GM21367 (cell line): Measurements from ENCODE around the gene CBX2.

Experiments used
- ATAC-seq: cut with Tn5 transposase; IDR thresholded peaks from one replicate; pipeline ENCODE4 v1.9.1; 2021; ENCODE audit not compliant: unreplicated experiment

CBX2 gene

DNA sequence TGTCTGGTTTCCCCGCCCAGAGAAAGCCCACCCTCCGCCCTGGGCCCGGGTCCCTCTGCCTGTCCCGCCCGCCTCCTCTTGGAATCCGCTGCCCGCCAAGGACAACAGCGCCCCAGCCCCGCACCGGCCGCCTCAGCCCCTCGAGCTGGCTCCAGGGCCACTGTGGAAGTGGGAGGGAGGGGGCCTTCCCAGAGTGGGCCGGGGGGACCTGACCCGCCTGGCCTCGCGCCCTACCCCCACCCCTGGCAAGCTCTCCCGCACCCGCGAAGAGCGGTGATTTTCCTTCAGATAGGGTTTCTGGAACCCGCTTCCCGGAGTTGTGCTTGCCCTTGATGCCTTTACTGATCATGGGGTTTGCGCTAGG lies 21.2 kb downstream of the CBX2 start:
- no peak for ATAC-seq

DNA sequence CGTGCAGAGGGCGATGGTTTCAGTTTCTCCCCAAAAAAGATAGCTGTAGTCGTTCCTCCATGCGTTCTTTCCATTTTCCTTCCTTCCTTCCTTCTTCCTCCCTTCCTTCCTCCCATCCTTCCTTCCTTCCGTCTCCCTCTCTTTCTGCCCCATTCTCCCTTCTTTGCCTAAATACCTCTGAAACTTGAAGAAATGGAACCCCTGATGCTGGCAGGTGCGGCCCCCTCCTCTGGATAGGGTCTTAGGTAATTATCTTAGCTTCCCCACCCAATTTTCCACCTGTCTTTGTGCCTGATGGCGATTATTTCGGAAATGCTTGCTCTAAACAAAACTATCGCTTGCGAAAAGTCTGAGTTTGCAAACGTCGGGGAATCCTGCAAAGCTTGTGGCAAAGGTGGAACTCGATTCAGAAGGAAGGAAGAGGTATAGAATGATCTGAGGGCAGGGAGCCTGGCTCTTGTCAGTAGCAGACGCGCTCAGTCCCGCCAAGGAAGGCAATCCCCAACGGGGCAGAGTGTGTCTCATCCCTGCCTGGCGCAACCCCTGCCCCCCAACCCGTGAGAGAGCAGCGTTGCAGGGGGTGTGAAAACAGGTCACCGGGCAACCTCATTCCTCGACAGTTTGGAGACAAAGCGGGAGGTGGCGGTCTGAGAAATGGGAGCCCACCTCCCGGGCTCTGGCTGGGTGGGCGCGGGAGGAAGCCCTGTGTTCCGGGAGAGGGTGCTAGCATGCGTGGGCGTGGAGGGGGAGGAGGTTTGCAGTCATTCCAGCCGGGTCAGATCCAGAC lies 21.8 kb downstream of the CBX2 start:
- no peak for ATAC-seq

DNA sequence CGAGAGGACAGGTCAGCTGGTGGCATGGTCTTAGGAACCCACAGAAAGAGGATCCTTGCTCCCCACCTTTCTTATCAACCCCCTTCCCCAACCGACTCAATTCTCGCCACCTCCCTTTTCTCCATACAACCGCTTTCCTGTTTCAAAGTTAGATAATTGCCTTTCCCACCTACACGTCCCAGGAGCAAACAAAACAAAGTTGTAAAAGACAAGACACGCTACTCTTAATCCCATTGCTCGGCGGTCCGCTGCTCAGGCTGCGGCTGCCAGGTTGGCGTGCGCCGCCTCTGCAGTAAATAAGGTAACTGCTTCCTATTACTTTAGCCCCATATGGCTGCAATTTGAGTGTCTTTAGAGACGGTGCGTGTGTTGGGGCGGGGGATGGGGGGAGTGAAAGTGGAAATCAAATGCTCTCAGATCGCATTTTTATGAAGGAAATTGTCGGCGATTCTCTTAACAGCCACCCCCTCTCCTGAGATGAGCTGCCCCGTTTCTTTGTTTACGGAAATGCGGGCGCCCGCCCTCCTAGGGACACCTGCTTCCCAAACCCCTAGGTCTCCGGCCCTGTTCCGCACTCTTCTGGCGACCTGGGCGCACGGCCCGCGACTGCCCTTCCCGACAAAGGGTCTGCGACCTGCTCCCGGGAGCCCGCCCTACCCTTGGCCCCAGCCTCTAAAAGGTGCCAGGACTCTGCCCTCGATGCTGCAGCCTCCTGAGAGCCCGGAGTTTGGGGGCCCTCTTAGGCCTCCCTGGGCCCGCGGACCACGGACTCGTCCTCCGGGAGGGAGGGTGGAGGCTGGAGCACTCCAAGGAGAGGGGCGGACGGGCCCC lies 22.6 kb downstream of the CBX2 start:
- no peak for ATAC-seq

DNA sequence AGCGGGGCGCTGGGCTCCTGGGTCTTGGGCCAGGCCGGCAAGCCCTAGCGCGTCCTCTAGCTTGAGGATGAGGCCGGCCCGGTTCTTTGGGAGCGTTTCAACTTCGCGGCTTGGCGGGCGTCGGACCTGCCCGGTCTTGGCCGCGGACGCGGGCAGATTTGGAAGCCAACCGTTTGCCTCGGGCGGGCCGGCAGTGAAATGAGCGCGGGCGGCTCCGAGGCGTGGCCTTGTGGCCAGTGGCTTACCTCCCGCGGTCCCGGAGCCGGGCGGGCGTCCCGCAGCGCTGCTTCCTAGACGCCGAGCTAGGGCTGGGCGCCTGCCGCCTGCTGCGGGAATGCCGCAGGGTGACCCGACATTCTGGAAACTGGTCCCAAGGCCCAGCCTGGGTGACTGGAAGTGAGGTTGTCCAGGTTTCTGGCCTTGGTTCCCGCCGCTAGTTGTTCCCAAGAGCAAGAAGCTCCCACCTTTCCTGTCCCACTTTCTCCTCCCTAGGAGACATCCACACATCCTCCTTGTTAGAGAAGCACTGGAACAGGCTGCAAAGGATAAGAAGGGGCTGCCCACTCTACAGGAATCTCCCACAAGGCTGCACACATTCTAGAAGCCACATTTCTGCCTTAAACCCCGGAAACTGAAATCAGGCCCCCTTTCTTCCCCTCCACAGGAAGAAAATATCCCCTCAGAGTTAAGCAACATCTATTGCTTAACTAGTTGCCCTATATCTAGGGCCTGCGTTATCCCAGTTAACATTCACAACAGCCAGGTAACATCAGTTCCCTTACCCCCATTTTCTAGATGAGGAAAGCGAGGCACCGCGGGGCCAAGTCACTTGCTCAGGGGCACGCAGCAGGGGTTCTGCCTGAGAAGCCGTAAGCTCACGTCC lies 23.4 kb downstream of the CBX2 start:
- no peak for ATAC-seq

DNA sequence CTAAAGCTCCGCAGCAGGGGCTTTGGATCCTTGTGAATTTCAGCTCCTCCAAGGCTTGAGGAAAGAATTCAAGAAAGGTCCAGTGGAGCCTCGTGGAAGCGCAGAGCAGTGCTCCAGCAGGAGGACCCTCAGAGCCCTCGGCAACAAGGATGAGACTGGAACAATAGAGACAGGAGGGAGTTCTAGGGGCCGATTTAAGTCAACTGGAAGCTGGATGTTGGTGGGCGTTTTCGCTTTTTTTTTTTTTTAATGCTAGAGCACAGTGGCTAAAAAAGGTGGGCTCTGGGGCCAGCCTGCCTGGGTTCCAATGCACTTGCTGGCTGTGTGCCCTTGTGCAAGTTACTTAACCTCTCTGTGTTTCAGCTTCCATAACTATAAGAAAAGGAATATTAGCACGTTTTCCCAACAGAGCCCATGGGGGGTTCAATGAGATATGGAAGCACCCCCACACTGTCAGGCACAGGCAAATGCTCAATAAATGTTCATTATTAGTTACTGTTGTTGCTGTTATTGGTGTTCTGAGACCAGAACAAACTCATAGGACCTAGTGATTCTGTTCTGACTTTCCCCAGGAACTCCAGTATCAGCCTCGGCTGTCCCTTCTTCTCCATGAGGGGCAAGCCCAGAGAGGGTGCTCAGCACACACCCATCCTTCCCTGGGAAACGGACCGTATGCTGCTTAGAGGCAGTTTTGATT lies 24.2 kb downstream of the CBX2 start:
- no peak for ATAC-seq

DNA sequence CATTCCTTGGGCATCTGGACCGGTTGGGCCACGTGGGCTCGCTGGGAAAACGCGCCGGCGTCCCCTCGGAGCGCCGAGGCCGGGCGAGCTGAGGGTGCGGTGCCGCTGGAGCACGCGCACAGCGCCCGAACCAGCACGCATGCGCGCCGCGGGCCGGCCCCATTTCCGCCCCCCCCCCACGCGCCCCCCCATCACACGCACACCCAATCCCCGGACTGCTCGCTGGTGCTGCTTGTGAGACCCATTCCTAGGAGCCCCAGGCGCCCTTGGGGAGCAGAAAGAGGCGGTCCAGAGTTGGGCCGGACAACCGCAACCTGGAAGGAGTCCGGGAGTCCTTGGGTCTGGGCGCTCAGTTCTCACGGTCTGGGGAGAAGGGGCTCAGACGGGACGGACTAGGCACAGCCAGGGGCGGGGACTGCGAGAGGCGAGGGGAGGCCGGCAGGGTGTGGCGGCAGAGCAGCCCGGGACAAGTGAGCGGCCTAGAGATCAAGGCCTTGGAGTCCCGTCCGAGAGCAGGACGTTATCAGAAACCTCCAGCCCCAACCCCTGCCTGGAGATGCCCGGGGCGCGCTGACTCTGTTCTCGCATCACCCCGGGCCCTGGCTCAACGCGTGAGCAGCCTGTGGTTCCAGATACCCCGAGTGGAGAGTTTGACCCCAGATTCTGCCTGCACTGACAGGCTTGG lies 24.9 kb downstream of the CBX2 start:
- ATAC-seq = no peak

DNA sequence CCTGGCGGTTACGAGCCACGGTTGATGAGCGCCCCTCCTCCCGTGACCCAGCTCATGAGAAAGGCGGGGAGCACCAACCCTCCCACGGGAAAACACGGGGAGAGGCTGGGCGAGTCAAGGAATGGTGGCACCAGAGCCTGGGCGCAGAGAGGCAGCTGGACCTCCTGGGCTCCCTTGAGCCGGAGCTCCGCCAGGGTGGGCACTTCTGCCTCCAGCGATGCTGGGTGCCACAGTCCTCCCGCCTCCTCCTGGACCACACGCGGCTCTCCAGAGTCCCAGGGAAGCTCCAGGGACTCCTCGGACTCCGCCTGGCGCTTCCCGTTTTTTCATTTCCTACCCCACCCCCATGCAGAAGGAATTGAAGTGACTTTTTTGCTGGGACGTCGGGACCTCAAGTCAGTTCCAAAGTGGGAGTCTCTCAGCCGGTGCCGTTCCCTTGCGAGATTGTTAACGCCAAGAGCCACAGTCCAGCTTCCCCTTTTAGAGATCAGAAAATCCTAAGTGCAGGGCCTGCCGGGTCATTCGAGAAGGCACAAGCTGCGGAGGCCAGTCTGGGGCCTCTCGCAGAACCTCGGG lies 25.6 kb downstream of the CBX2 start:
- ATAC-seq = no peak

DNA sequence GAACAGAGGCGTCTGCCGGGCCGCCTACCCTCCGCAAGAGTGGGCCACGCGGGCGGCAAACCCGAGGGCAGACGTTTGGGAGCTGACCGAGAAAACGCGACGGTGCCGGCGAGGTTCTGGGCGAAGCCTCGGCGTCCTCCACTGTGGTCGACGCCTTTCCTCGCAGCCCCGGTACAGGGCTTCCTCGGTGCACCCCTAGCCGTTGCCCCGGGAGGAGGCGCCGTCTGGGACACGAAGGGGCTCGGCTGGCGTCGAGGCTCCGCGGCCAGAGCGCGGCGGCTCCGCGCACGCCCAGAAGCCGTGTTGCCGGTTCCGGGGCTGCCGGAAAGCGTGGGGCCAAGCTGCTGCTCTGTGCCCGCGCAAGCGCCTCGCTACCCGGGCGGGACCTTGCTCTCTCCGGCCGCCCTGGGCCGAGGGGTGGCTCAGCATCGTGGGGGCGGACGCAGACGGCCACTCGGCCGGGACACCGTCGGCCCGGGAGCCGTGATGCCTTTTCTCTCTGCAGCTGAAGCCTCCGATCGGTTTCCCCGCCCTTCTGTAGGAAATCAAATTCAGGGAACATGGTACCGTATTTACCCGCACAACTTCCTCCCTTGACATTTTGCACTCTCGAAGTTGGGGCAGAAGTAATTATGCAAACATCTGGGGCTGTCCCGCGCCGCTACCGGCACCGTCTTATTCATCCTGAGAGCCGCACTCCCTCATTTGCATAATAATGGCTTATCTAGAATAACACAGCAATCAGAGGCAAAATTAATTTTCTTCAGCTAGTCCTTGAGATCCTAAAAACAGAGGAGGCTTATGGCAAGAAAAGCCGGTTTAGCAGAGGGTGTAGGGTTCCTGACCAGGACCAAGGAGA lies 26.3 kb downstream of the CBX2 start:
- no peak for ATAC-seq

DNA sequence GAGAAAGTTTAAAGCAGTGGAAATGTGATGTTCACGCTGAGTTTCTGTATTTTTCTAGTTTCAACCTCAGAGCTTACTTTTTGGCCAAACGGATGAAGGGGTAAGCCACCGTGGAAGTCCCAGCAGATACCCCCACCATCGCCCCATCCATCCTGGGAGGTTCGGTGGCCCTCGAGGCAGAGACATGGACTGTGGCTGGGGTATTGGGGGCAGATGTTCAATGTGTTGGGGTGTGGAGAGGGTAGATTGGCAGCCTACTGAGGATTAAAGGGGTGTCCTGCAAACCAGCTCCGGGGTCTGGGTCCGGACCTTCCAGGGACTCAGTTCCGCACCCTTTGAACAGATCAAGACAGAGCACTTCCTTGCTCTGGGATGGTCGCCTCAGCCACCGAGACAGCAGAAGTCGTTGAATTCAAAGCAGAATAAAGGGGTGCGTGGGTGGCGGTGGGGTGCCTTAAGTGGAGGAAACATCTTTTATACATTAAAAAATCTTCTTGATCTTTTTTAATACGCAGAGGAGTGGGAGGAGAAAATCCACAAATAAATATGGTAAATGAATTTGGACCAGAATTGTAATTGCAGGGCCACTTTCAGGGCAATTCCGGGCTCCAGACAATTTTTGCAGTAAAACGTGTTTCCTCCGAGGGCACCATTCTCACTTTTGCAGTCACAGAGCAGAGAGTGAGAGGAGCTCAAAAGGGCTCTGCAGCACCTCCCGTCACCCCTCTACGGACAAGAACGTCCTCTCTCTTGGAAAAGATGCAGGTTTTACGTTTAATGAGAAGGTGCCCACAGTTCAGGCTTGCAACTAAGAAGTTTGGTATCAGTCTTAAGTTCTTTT lies 27.1 kb downstream of the CBX2 start:
- ATAC-seq = no peak

DNA sequence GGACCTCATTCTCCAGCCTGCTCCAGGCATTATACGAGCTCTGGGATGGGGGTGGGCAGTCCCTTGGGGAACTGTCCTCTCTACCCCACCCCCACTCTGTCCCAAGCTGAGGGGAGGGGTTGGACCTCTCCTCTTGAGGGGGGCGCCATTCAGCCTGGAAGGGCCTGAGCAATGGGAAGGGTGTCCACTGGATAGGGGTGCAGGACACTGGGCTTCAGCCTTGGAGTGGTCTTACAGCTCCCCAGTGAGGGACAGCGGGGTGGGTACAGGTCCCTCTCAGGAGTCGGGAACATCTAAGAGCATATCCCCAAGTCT lies 28.5 kb downstream of the CBX2 start:
- no peak for ATAC-seq

DNA sequence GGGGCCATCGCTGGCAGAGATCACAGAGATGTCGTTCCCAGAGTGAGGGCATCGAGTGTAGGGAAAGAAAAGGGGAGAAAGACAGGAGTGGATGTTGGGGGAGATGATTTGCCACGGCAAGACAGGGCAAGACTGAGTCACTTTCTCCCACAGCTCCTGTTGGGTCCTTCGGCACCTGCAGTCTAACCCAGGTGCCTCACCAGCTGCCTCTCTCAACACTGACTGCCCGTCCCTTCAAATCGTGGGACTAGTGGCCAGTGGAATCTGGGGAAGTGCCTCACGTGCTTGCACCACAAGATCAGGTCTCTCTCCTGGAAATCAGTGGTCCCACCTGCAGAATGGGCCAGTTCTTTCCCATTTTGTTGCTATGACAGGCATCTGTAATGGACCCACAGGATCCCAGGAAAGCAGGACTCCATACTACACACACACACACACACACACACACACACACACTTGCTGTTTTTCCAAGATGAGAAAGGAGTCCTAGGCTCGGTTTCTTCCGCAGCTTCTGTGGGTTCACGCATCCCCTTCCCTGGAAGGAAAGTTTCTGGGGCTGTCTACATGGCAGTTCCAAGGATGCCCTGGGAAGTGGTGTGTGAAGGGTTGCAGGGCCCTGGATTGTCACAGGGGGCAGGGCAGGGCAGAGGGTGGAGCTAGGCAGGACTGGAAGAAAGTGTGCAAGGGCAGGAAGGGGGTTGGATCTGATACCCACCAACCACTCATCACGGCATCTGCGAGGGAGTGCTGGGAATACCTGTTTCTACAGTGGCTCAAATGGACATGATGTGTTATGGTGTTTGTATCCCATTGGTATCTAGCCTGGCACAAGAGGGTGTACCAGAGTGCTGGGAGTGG lies 29.1 kb downstream of the CBX2 start:
- no peak for ATAC-seq

DNA sequence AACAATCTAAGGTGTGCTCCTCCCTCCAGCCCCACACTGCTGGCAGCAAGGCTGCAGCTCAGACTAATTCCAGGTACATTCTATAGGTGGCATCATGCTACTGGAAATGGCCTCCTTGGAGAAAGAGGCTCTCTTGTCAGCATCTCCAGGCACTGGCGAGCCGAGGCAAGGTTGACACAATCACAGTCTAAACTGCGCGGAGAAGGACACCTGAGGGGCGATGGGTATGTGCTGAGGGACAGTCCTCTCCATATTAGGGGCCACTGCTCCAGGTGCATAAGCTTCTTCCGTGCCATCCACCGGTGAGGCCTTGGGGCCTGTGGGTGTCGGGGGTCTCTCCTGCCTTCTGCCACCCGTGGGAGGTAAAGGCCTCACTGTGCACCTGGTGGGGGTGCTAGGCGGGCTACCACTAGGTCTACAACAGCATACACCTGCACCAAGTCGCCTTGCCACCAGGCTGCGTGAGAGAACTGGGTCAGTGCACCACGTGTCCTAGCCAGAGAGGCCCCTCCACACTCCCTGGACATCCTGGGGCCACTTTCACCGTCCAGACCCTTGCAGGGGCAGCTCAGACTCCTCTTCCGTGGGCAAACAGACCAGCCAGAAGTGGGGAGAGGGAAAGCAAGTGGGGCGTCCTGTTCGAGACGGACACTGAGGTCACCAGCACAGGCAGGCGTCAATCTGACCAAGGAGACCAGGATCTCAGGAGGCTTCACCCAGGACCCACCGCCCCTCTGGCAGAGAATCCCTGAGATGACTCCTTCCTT lies 31.0 kb downstream of the CBX2 start:
- ATAC-seq = no peak

DNA sequence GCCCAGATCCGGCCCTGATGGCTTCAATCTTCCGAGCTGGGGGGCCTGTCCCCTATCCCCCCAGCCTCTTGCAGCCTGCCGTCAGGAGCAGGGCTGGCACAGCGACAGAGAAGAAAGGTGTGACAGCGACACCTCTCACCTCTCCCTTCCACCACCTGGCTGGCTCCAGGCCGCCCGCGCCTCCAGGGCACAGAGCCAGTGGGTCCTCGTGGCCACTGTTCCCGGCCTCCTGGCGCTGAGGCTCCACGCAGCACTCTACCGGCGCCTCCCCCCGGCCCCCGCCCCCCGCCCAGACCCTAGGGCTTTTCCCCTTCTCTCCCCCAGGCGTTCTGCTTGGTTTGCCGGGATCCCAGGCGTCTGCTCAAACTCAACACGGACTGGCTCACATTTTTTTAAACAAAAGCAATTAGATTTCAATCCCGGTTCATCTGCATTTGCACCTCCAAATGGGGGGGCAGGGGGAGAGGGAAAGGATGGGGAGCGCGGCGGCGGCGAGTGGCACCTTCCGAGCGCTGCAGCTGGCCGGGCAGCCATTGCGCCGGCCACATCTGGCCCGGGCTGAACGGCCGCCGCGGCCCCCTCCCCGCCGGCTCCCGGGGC lies 31.7 kb downstream of the CBX2 start:
- no peak for ATAC-seq

DNA sequence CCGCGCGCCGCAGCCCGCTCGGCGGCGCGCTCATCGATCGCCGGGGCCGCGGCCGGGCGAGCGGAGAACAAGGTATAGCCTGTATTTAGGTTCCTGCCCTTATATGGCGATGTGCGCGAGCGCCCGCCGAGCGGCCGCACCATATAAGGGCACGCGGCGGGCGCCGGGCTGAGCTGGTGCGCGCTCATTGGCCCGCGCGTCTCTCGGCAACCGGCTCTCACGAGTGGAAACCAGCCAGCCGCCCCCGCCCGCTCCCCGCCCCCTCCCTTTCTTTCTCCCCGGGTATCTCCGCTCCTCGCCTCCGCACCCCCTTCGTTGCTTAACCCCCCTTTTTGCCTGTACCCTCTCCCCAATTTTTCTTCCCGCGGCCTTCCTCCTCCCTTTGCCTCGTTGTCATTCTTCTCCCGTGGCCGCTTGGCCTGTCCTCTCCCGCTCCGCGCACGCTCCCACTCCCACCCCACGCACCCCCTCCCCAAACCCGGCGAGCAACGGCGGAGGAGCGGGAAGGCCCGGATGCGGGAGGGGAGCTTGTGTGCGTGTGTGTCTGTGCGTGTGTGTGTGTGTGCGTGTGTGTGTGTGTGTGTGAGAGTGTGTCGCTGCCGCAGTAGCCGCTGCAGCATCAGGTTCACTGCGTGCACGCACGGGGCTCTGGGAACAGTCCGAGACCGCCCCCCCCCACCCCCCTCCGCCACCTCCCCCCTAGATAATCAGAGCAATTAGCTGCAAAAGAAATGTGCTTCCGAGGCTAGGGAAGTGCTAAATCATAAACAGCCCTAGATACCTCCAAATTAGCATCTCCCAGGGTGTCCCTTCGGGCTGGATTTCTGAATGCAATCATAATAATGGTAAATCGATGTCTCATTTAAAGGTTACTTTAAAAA lies 32.4 kb downstream of the CBX2 start:
- no peak for ATAC-seq
